ENCODE measurements around the gene IGSF10. TPM values are rescaled to one million over a fixed set of nuclear protein-coding genes. Genes with fewer than 3 reads are reported as not detected.

The IGSF10 gene
- polyA plus RNA-seq, 1 donor (not counting 4 experiments of a cell fraction or from before 2014, with no cell fraction given): under 0.01 TPM

DNA sequence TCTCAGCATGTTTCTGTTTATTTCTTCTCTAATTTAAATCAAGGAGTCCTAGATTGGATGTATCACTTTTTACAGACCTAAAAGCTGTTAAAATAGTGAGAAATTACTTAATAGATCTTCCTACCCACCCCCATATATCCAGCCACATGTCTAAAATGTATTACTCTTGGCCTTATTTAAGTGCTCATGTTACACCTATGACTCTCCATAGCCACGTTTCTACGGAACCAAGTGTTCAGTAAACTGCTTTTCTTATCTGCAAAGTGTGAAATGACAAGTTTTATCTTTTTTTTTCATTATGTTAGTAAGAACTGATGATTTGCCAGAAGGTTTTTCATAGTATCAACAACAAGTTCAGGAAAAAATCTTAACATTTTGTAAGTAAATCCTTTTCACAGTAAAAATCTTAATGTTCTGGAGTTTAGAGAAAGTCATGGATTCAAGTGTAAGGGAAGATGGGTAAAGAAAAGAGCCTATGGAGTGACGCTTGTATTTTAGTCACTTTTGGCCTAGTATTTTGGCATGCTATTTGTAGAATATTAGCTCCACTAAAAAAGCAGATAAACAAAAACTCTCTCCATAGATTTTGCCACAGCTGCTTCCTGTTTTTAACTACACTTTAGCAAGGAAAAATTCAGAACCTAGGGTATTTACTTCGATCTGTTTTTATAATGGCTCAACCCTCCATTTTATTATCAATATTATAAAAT lies 41.2 kb upstream of the IGSF10 start:
- Histone ChIP-seq H3K36me3 (ENCODE audit: control insufficient read depth in 2 of 2, extremely low read depth in 1 of 2, insufficient read depth in 2 of 2, low read length in 2 of 2) (no peaks in the 10 kb centered on the region), H3K9me3 (ENCODE audit: control insufficient read depth, low read depth, low read length) (no peaks in the 10 kb centered on the region), H3K27me3 (ENCODE audit: control insufficient read depth, extremely low read depth, insufficient read depth, low read length) (no peaks in the 10 kb centered on the region), H3K79me2 (ENCODE audit: control insufficient read depth, insufficient read depth, low read length) (no peaks in the 10 kb centered on the region), H3K4me2 (ENCODE audit: control insufficient read depth, extremely low read depth, insufficient read depth, low read depth, low read length) (no peak overlapping the region), H3K4me3 (ENCODE audit: control insufficient read depth in 2 of 3, extremely low read depth in 1 of 3, insufficient read depth in 2 of 3, low read depth in 1 of 3, low read length in 3 of 3) (no peak overlapping the region), H3K9ac (ENCODE audit: control insufficient read depth, extremely low read depth, insufficient read depth, low read length) (no peak overlapping the region), H3K27ac (ENCODE audit: control insufficient read depth, insufficient read depth, low read length) (no peak overlapping the region), H3K9me1 (ENCODE audit: control insufficient read depth, extremely low read depth, insufficient read depth, low read length) (no peaks in the 10 kb centered on the region), H4K20me1 (ENCODE audit: control insufficient read depth, extremely low read depth, insufficient read depth, low read length) (no peaks in the 10 kb centered on the region), H3K4me1 (ENCODE audit: control insufficient read depth, extremely low read depth, insufficient read depth, low read length) (no peaks in the 10 kb centered on the region), H2AFZ (ENCODE audit: control insufficient read depth, low read length) (no peak overlapping the region)
- FAIRE-seq (no peak), DNase-seq (ENCODE audit: low read depth, low spot score) (no peak)
- TF ChIP-seq, protein P1, sequence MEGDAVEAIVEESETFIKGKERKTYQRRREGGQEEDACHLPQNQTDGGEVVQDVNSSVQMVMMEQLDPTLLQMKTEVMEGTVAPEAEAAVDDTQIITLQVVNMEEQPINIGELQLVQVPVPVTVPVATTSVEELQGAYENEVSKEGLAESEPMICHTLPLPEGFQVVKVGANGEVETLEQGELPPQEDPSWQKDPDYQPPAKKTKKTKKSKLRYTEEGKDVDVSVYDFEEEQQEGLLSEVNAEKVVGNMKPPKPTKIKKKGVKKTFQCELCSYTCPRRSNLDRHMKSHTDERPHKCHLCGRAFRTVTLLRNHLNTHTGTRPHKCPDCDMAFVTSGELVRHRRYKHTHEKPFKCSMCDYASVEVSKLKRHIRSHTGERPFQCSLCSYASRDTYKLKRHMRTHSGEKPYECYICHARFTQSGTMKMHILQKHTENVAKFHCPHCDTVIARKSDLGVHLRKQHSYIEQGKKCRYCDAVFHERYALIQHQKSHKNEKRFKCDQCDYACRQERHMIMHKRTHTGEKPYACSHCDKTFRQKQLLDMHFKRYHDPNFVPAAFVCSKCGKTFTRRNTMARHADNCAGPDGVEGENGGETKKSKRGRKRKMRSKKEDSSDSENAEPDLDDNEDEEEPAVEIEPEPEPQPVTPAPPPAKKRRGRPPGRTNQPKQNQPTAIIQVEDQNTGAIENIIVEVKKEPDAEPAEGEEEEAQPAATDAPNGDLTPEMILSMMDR (optimal IDR thresholded peaks at IDR 0.05 in 1 of 3, IDR thresholded peaks at IDR 0.05 in 1 of 3, conservative IDR thresholded peaks at IDR 0.05 in 1 of 3; ENCODE audit: extremely low read depth in 1 of 3, insufficient read depth in 2 of 3, low read length in 3 of 3): no peak
- TF ChIP-seq EZH2 (IDR thresholded peaks at IDR 0.05; ENCODE audit: low read length): no peak
- dilution Hi-C loops (cut with MboI; ENCODE audit: extremely low pct_ligation_motif_present, low sequenced_read_pairs): no loop called here

DNA sequence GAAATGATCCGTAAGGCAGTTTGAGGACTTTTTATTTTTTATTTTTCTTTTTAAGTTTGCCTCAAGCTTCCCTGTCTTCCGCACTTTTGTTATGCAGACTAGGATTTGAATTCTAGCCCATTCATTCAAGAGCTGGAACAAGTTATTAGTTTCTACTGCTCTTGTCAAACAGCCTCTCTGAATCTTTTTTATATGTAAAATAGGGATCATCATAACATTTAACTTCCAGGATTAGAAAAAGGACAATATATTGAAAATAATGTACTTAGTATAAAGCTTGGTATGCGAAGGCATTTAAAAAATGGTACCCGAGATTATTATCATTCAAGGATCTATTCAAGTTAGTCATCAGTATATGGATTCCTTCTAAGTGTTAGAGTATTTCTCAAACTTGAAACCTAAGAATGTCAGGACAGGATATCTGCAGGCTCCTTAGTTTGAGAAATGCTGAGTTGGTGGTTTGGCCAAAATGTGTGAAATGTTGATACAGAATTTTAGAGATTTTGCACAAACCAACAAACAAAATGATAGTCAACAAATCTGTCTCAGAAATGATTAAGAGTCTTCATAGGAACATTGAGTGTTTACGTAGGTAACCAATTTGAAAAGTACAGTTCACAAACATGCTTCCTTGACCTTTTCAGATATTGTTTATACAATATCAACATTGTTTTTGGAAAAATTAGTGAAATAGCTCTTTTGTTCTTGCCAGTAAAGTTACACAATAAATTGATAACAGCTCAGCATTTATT lies 40.5 kb upstream of the IGSF10 start:
- no peak overlapping the region for H3K4me3 ChIP-seq (ENCODE audit: control insufficient read depth in 2 of 3, extremely low read depth in 1 of 3, insufficient read depth in 2 of 3, low read depth in 1 of 3, low read length in 3 of 3)
- dilution Hi-C loops (cut with MboI; ENCODE audit: extremely low pct_ligation_motif_present, low sequenced_read_pairs): no loop called here
- H3K79me2 ChIP-seq (ENCODE audit: control insufficient read depth, insufficient read depth, low read length): no peaks in the 10 kb centered on the region
- no peaks in the 10 kb centered on the region for H3K9me3 ChIP-seq (ENCODE audit: control insufficient read depth, low read depth, low read length)
- no peaks in the 10 kb centered on the region for H4K20me1 ChIP-seq (ENCODE audit: control insufficient read depth, extremely low read depth, insufficient read depth, low read length)
- DNase-seq (ENCODE audit: low read depth, low spot score) (no peak), FAIRE-seq (no peak)
- no peaks in the 10 kb centered on the region for H3K4me1 ChIP-seq (ENCODE audit: control insufficient read depth, extremely low read depth, insufficient read depth, low read length)
- no peak for TF ChIP-seq EZH2 (IDR thresholded peaks at IDR 0.05; ENCODE audit: low read length)
- TF ChIP-seq, protein P1 (optimal IDR thresholded peaks at IDR 0.05 in 1 of 3, IDR thresholded peaks at IDR 0.05 in 1 of 3, conservative IDR thresholded peaks at IDR 0.05 in 1 of 3; ENCODE audit: extremely low read depth in 1 of 3, insufficient read depth in 2 of 3, low read length in 3 of 3): no peak
- no peak overlapping the region for H3K27ac ChIP-seq (ENCODE audit: control insufficient read depth, insufficient read depth, low read length)
- no peak overlapping the region for H3K9ac ChIP-seq (ENCODE audit: control insufficient read depth, extremely low read depth, insufficient read depth, low read length)
- H3K9me1 ChIP-seq (ENCODE audit: control insufficient read depth, extremely low read depth, insufficient read depth, low read length): no peaks in the 10 kb centered on the region
- no peaks in the 10 kb centered on the region for H3K36me3 ChIP-seq (ENCODE audit: control insufficient read depth in 2 of 2, extremely low read depth in 1 of 2, insufficient read depth in 2 of 2, low read length in 2 of 2)
- H2AFZ ChIP-seq (ENCODE audit: control insufficient read depth, low read length): no peak overlapping the region
- no peak overlapping the region for H3K4me2 ChIP-seq (ENCODE audit: control insufficient read depth, extremely low read depth, insufficient read depth, low read depth, low read length)
- H3K27me3 ChIP-seq (ENCODE audit: control insufficient read depth, extremely low read depth, insufficient read depth, low read length): no peaks in the 10 kb centered on the region
